HCT116 (cell line): ENCODE data around the gene CDH7.

Experiments
- CBX3 ChIP-seq: IDR thresholded peaks from 2 replicates; pipeline ENCODE4 v1.6.1; 2012; ENCODE audit warnings: low read depth
- CEBPB ChIP-seq: IDR thresholded peaks from 2 replicates; pipeline ENCODE4 v1.6.1; 2012; ENCODE audit warnings: low read depth
- EZH2 ChIP-seq: fragments of 200-600 bp; sonication (generic); IDR thresholded peaks from 2 replicates; pipeline ENCODE4 v1.6.1; 2017; ENCODE audit warnings: antibody characterized with exemption, mixed run types
- EZH2phosphoT487 ChIP-seq: fragments of 200-600 bp; IDR thresholded peaks from 2 replicates; pipeline ENCODE4 v1.6.1; 2018; ENCODE audit warnings: antibody characterized with exemption, borderline replicate concordance
- POLR2A ChIP-seq: IDR thresholded peaks from 2 replicates; pipeline ENCODE4 v1.7.0; 2011; ENCODE audit warnings: borderline replicate concordance; ENCODE audit not compliant: insufficient read depth, insufficient read length; ENCODE audit errors: extremely low read depth
- POLR2AphosphoS5 ChIP-seq: IDR thresholded peaks from 2 replicates; pipeline ENCODE4 v1.6.1; 2011; ENCODE audit warnings: mild to moderate bottlenecking, low read depth, low read length, moderate library complexity
- TCF7L2 ChIP-seq: IDR thresholded peaks from 2 replicates; pipeline ENCODE4 v1.7.0; 2011; ENCODE audit warnings: borderline replicate concordance, inconsistent platforms; ENCODE audit not compliant: insufficient read depth, insufficient read length; ENCODE audit errors: extremely low read depth
- ZNF274 ChIP-seq: fragments of 200-500 bp; sonication (Bioruptor generic); IDR thresholded peaks from 2 replicates; pipeline ENCODE4 v1.6.1; 2014; ENCODE audit warnings: mild to moderate bottlenecking, low read depth, low read length, inconsistent platforms
- TF ChIP-seq, protein P1 (sequence below), 3 experiments: fragments of 200-600 bp in 1 of 3; sonication (generic) in 1 of 3; IDR thresholded peaks in 2 of 3; conservative IDR thresholded peaks in 1 of 3; 2 replicates each; pipeline ENCODE4 v1.5.1; 2012 to 2017; ENCODE audit warnings: low read depth in 2 of 3, low read length in 2 of 3, antibody characterized with exemption in 1 of 3, borderline replicate concordance in 1 of 3, control low read depth in 1 of 3, mild to moderate bottlenecking in 1 of 3, mixed read lengths in 1 of 3, mixed run types in 1 of 3, moderate library complexity in 1 of 3; ENCODE audit not compliant: insufficient read depth in 1 of 3
- TF ChIP-seq, protein P2 (sequence below): IDR thresholded peaks from 2 replicates; pipeline ENCODE4 v1.6.1; 2012
- TF ChIP-seq, protein P3 (sequence below): IDR thresholded peaks from 2 replicates; pipeline ENCODE4 v1.6.1; 2012
- TF ChIP-seq, protein P4 (sequence below): IDR thresholded peaks from 2 replicates; pipeline ENCODE4 v1.6.1; 2012; ENCODE audit warnings: low read depth

DNA sequence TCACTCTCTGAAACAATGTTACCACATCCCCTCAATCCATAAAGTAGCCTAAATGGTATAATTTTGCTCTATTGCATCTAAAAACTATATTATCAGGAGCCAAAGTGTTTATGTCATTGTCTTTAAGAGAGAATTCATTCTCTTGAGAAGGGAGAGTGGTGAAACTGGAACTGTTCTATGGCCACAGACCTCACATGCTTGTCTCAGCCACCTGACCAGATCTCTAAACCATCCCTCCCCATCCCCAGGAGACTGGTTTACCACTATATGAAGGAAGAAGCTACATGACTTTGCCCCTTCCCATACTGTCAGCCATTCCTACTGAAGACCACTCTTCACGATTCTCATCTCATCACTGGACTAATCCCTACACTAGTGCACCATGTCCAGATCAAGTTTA is 9.6 kb downstream of the CDH7 start:
- no peak for TF ChIP-seq ZNF274
- no peak for TF ChIP-seq POLR2AphosphoS5
- TF ChIP-seq, protein P1, sequence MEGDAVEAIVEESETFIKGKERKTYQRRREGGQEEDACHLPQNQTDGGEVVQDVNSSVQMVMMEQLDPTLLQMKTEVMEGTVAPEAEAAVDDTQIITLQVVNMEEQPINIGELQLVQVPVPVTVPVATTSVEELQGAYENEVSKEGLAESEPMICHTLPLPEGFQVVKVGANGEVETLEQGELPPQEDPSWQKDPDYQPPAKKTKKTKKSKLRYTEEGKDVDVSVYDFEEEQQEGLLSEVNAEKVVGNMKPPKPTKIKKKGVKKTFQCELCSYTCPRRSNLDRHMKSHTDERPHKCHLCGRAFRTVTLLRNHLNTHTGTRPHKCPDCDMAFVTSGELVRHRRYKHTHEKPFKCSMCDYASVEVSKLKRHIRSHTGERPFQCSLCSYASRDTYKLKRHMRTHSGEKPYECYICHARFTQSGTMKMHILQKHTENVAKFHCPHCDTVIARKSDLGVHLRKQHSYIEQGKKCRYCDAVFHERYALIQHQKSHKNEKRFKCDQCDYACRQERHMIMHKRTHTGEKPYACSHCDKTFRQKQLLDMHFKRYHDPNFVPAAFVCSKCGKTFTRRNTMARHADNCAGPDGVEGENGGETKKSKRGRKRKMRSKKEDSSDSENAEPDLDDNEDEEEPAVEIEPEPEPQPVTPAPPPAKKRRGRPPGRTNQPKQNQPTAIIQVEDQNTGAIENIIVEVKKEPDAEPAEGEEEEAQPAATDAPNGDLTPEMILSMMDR (IDR thresholded peaks at IDR 0.05 in 2 of 3, conservative IDR thresholded peaks at IDR 0.05 in 1 of 3; ENCODE audit: borderline replicate concordance in 1 of 3, insufficient read depth in 1 of 3, low read depth in 2 of 3, low read length in 2 of 3), result no peak
- TF ChIP-seq EZH2, result no peak
- no peak for TF ChIP-seq EZH2phosphoT487
- TF ChIP-seq, protein P2, sequence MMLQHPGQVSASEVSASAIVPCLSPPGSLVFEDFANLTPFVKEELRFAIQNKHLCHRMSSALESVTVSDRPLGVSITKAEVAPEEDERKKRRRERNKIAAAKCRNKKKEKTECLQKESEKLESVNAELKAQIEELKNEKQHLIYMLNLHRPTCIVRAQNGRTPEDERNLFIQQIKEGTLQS, result no peak
- TF ChIP-seq, protein P3, sequence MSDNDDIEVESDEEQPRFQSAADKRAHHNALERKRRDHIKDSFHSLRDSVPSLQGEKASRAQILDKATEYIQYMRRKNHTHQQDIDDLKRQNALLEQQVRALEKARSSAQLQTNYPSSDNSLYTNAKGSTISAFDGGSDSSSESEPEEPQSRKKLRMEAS, result no peak
- TF ChIP-seq POLR2A, result no peak
- no peak for TF ChIP-seq CBX3
- TF ChIP-seq TCF7L2, result no peak
- TF ChIP-seq CEBPB, result no peak
- TF ChIP-seq, protein P4, sequence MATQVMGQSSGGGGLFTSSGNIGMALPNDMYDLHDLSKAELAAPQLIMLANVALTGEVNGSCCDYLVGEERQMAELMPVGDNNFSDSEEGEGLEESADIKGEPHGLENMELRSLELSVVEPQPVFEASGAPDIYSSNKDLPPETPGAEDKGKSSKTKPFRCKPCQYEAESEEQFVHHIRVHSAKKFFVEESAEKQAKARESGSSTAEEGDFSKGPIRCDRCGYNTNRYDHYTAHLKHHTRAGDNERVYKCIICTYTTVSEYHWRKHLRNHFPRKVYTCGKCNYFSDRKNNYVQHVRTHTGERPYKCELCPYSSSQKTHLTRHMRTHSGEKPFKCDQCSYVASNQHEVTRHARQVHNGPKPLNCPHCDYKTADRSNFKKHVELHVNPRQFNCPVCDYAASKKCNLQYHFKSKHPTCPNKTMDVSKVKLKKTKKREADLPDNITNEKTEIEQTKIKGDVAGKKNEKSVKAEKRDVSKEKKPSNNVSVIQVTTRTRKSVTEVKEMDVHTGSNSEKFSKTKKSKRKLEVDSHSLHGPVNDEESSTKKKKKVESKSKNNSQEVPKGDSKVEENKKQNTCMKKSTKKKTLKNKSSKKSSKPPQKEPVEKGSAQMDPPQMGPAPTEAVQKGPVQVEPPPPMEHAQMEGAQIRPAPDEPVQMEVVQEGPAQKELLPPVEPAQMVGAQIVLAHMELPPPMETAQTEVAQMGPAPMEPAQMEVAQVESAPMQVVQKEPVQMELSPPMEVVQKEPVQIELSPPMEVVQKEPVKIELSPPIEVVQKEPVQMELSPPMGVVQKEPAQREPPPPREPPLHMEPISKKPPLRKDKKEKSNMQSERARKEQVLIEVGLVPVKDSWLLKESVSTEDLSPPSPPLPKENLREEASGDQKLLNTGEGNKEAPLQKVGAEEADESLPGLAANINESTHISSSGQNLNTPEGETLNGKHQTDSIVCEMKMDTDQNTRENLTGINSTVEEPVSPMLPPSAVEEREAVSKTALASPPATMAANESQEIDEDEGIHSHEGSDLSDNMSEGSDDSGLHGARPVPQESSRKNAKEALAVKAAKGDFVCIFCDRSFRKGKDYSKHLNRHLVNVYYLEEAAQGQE, result no peak
